K562 (cell line): Measurements from ENCODE around the gene MRPS31. TPM values are rescaled to one million over a fixed set of nuclear protein-coding genes. Genes with fewer than 3 reads are reported as not detected.

ENCODE experiments used
- ATAC-seq: fragments of 200-7000 bp; cut with Tn5 transposase; 3 replicates; pipeline ENCODE4 v1.9.1; 2020; ENCODE audit warnings: moderate library complexity
- BruUV-seq: library from RNA; stranded (reverse); fragments of 400-500 nt; replicated peaks from 2 replicates; lab custom pipeline; 2021; lab: Mats Ljungman, UMichigan
- CTCF ChIA-PET: fragments of 300-600 bp; formaldehyde crosslinking; extraction: SDS; loops from one replicate; lab custom pipeline; 2021; ENCODE audit warnings: low intra/inter-chr PET ratio; lab: Yijun Ruan, JAX
- POLR2A ChIA-PET: fragments of 300-600, 350-650 bp; sonication (Branson Sonifier 250); formaldehyde crosslinking; extraction: SDS; loops from one replicate; lab custom pipeline; 2021; ENCODE audit warnings: antibody characterized with exemption, inconsistent platforms; lab: Yijun Ruan, JAX
- DNase-seq, 4 experiments: peaks; one replicate each; pipeline versions ENCODE4 v3.0.0 to v3.0.0-alpha.2; 2011 to 2018; ENCODE audit warnings: low spot score in 3 of 4, mixed read lengths in 3 of 4; ENCODE audit errors: extremely low read depth in 1 of 4
- FAIRE-seq: peaks from 2 replicates; lab custom pipeline; 2011; peaks lifted over from hg19 to GRCh38; lab: Jason Lieb, UNC
- H2AFZ ChIP-seq: 2 replicates; pipeline ENCODE4 v1.6.0; 2011; ENCODE audit warnings: low read depth, low read length, control low read depth, inconsistent platforms
- H3K27ac ChIP-seq: fragments of 200-600 bp; 3 replicates; pipeline ENCODE4 v1.8.0; 2011; ENCODE audit warnings: low read depth, mild to moderate bottlenecking, control low read depth, inconsistent platforms, low read length, moderate library complexity, mixed read lengths; ENCODE audit errors: extremely low read depth
- H3K27me3 ChIP-seq, 2 experiments: fragments of 300-600 bp in 1 of 2; 2 replicates in 1 of 2; 3 replicates in 1 of 2; pipeline versions ENCODE4 v1.6.0 to v1.8.0; 2011; ENCODE audit warnings: inconsistent platforms in 2 of 2, low read length in 2 of 2, mild to moderate bottlenecking in 1 of 2, mixed read lengths in 1 of 2, moderate library complexity in 1 of 2; ENCODE audit not compliant: control insufficient read depth in 2 of 2, insufficient read depth in 2 of 2
- H3K36me3 ChIP-seq: fragments of 300-600 bp; 3 replicates; pipeline ENCODE4 v1.8.0; 2011; ENCODE audit warnings: mild to moderate bottlenecking, low read length, inconsistent platforms; ENCODE audit not compliant: control insufficient read depth, insufficient read depth
- H3K4me1 ChIP-seq, 2 experiments: fragments of 200-600 bp in 1 of 2; replicated peaks in 1 of 2; 2 replicates in 1 of 2; 3 replicates in 1 of 2; pipeline versions ENCODE4 v1.5.1 to v1.8.0; 2011; ENCODE audit warnings: inconsistent platforms in 2 of 2, low read length in 2 of 2, mild to moderate bottlenecking in 1 of 2, mixed read lengths in 1 of 2, moderate library complexity in 1 of 2; ENCODE audit not compliant: control insufficient read depth in 2 of 2, insufficient read depth in 2 of 2
- H3K4me2 ChIP-seq: 2 replicates; pipeline ENCODE4 v1.6.1; 2011; ENCODE audit warnings: low read length, control low read depth, inconsistent platforms, mixed read lengths; ENCODE audit not compliant: insufficient read depth
- H3K4me3 ChIP-seq: fragments of 200-600 bp; sonication (generic), shearing (Covaris generic); 2 replicates; pipeline ENCODE4 v1.5.1; 2016; ENCODE audit warnings: control low read depth, inconsistent platforms
- H3K79me2 ChIP-seq: fragments of 200-600 bp; 3 replicates; pipeline ENCODE4 v1.8.0; 2011; ENCODE audit warnings: low read length, inconsistent platforms; ENCODE audit not compliant: control insufficient read depth, insufficient read depth
- H3K9ac ChIP-seq, 2 experiments: 2 replicates each; pipeline versions ENCODE4 v1.6.0 to v1.6.1; 2011; ENCODE audit warnings: low read depth in 2 of 2, low read length in 2 of 2, control low read depth in 1 of 2, inconsistent platforms in 1 of 2, mild to moderate bottlenecking in 1 of 2, mixed read lengths in 1 of 2; ENCODE audit not compliant: insufficient read depth in 1 of 2
- H3K9me1 ChIP-seq: one replicate; pipeline ENCODE4 v1.6.0; 2011; ENCODE audit warnings: inconsistent platforms, mild to moderate bottlenecking, low read length, moderate library complexity; ENCODE audit not compliant: control insufficient read depth, insufficient read depth
- H3K9me3 ChIP-seq: replicated peaks from 2 replicates; pipeline ENCODE4 v1.5.1; 2011; ENCODE audit warnings: low read depth, low read length, inconsistent platforms; ENCODE audit not compliant: control insufficient read depth, insufficient read depth
- H4K20me1 ChIP-seq: replicated peaks from 2 replicates; pipeline ENCODE4 v1.6.1; 2011; ENCODE audit warnings: low read length, inconsistent platforms, mixed read lengths; ENCODE audit not compliant: control insufficient read depth, insufficient read depth
- CBFA2T2 ChIP-seq: fragments of 450-650 bp; conservative IDR thresholded peaks from 2 replicates; pipeline ENCODE4 v1.6.1; 2017; ENCODE audit warnings: mild to moderate bottlenecking
- FOSL1 ChIP-seq: fragments of 200-800 bp; sonication (Bioruptor generic); conservative IDR thresholded peaks from 2 replicates; pipeline ENCODE4 v1.6.1; 2016; ENCODE audit warnings: missing genetic modification characterization, missing compliant biosample characterization
- JUN ChIP-seq, 2 experiments: sonication (generic) in 1 of 2; formaldehyde crosslinking in 1 of 2; IDR thresholded peaks; 2 replicates each; pipeline versions ENCODE4 v1.6.1 to v1.8.0; 2012 to 2022; ENCODE audit warnings: borderline replicate concordance in 2 of 2, mild to moderate bottlenecking in 2 of 2, improper control_type of control experiment in 1 of 2, low read depth in 1 of 2, low read length in 1 of 2, missing genetic modification reagents in 1 of 2
- NEUROD1 ChIP-seq: fragments of 150-350 bp; IDR thresholded peaks from 2 replicates; pipeline ENCODE4 v1.6.1; 2014; ENCODE audit warnings: borderline replicate concordance, low read length, low read depth; ENCODE audit not compliant: partially characterized antibody
- NR2C2 ChIP-seq, 2 experiments: fragments of 200-800 bp in 1 of 2; sonication (Bioruptor generic) in 1 of 2; sonication (generic) in 1 of 2; formaldehyde crosslinking in 1 of 2; IDR thresholded peaks; 2 replicates each; pipeline versions ENCODE4 v1.6.1 to v1.8.0; 2016 to 2022; ENCODE audit warnings: mild to moderate bottlenecking in 1 of 2, missing compliant biosample characterization in 1 of 2, missing genetic modification characterization in 1 of 2, missing genetic modification reagents in 1 of 2
- POLR3G ChIP-seq: IDR thresholded peaks from 2 replicates; pipeline ENCODE4 v1.6.1; 2011; ENCODE audit not compliant: insufficient read length, insufficient replicate concordance; ENCODE audit errors: extremely low read depth
- ZBTB34 ChIP-seq: fragments of 250-450 bp; sonication (Bioruptor Pico); IDR thresholded peaks from 2 replicates; pipeline ENCODE4 v1.8.0; 2021; ENCODE audit warnings: mild to moderate bottlenecking, moderate library complexity
- ZNF212 ChIP-seq: fragments of 450-650 bp; formaldehyde crosslinking; IDR thresholded peaks from 2 replicates; pipeline ENCODE4 v1.4.0; 2020; ENCODE audit warnings: mild to moderate bottlenecking
- ZNF274 ChIP-seq: IDR thresholded peaks from 2 replicates; pipeline ENCODE4 v1.6.1; 2011; ENCODE audit warnings: low read depth, mild to moderate bottlenecking, low read length, moderate library complexity, borderline replicate concordance
- ZNF311 ChIP-seq: fragments of 250-450 bp; sonication (Bioruptor Pico); IDR thresholded peaks from 2 replicates; pipeline ENCODE4 v1.4.0; 2020; ENCODE audit warnings: mild to moderate bottlenecking, moderate library complexity
- ZNF717 ChIP-seq: fragments of 250-450 bp; sonication (Bioruptor Pico); IDR thresholded peaks from 2 replicates; pipeline ENCODE4 v1.5.0; 2021
- WGBS: fragments of 100-300 bp; shearing (Covaris generic); methylation state at CpG from one replicate; pipeline ENCODE4 v1.1.6; 2016; ENCODE audit warnings: low coverage, mixed read lengths; ENCODE audit not compliant: insufficient coverage; ENCODE audit errors: missing lambda C conversion rate; 5-methylcytosine and 5-hydroxymethylcytosine counted together
- in situ Hi-C: fragments of 300-500 bp; cut with MboI; formaldehyde crosslinking; loops from 4 replicates; pipeline ENCODE4 v1.15.0; 2018; ENCODE audit warnings: inconsistent platforms, mixed read lengths
- intact Hi-C: fragments of 100-400 bp; cut with micrococcal nuclease; formaldehyde crosslinking; loops from 2 replicates; pipeline ENCODE4 v1.14.2; 2022
- polyA plus RNA-seq, 8 experiments: library from polyadenylated mRNA; depleted of rRNA in 4 of 8; stranded (reverse) in 5 of 8; unstranded in 3 of 8; fragments of >200 nt; fragmentation: Nextera tagmentation in 2 of 8; fragmentation: Illumina TruSeq in 1 of 8; extraction: Ambion mirVana in 2 of 8; extraction: Trizol in 1 of 8; gene quantifications; 2 replicates each; pipeline versions ENCODE4 v1.2.1 to v1.2.3, GENCODE V29; 2011 to 2014; ENCODE audit warnings: inconsistent platforms in 1 of 8, missing spikeins in 1 of 8
- total RNA-seq, 7 experiments: library from RNA; depleted of rRNA in 6 of 7; stranded (reverse); fragments of >200 nt in 6 of 7; fragmentation: Illumina TruSeq in 2 of 7; extraction: Trizol in 2 of 7; gene quantifications; 2 replicates each; pipeline versions ENCODE4 v1.2.1 to v1.2.3, GENCODE V29; 2011 to 2021; ENCODE audit warnings: low replicate concordance in 1 of 7

The MRPS31 gene
- total and polyA plus RNA-seq, 9 of the 15 experiments (the other 6 are each of a cell fraction or from before 2014, with no cell fraction given) = 20.3 to 57.8 (median 37.1) TPM

GRCh38 chr13:40812102-40812501 lies 41.1 kb upstream of the MRPS31 start:
- DNase-seq (no peak), FAIRE-seq (no peak), ATAC-seq (no peak)
- POLR2A ChIA-PET = interaction anchor here (1.0 kb wide), 1 partner anchor 14 kb away, joined by 3 read pairs; no protein-coding TSS in a partner anchor
- Histone ChIP-seq H3K4me3 (no peak overlapping the region), H3K79me2 (no peaks in the 10 kb centered on the region), H3K9me1 (no peaks in the 10 kb centered on the region), H3K9me3 (0 out of 2 replicates have a peak, but pooled peaks cover 2% of the 10 kb centered on the region), H3K27ac (no peak overlapping the region), H2AFZ (no peak overlapping the region), H3K27me3 (no peaks in the 10 kb centered on the region), H3K36me3 (peaks cover 17% of the 10 kb centered on the region; the same call in 2 of the 3 replicates), H3K4me2 (no peak overlapping the region), H3K9ac (no peak overlapping the region), H3K4me1 (no peaks in the 10 kb centered on the region), H4K20me1 (no peaks in the 10 kb centered on the region)
- CTCF ChIA-PET = no interaction called here
- intact Hi-C loops (no loop called here), in situ Hi-C loops (no loop called here)
- TF ChIP-seq ZNF212 (CRISPR knock-in tag) (no peak), ZNF274 (no peak), NEUROD1 (no peak), CBFA2T2 (no peak)
- BruUV-seq = no TSS peak
- WGBS = 84% methylated on average over 4 of the region's 4 CpGs

GRCh38 chr13:40809471-40809870 lies 38.5 kb upstream of the MRPS31 start:
- ChIA-PET POLR2A (no interaction called here), CTCF (no interaction called here)
- Histone ChIP-seq H3K4me2 (no peak overlapping the region), H2AFZ (no peak overlapping the region), H3K4me1 (no peaks in the 10 kb centered on the region), H3K27me3 (no peaks in the 10 kb centered on the region), H3K4me3 (no peak overlapping the region), H3K27ac (no peak overlapping the region), H4K20me1 (no peaks in the 10 kb centered on the region), H3K79me2 (no peaks in the 10 kb centered on the region), H3K9ac (no peak overlapping the region), H3K36me3 (peaks cover 34% of the 10 kb centered on the region; the same call in 2 of the 3 replicates), H3K9me3 (no peaks in the 10 kb centered on the region), H3K9me1 (no peaks in the 10 kb centered on the region)
- 80% methylated on average over 5 of the region's 5 CpGs for WGBS
- DNase-seq = no peak
- intact Hi-C loops = no loop called here
- no peak for ATAC-seq
- in situ Hi-C loops = no loop called here
- FAIRE-seq = no peak
- no TSS peak for BruUV-seq
- TF ChIP-seq ZBTB34 (CRISPR knock-in tag) (no peak), NR2C2 (CRISPR knock-in tag; IDR thresholded peaks at IDR 0.05) (no peak), NR2C2 (tag; IDR thresholded peaks at IDR 0.05) (no peak), ZNF717 (no peak), JUN (IDR thresholded peaks at IDR 0.05; ENCODE audit: borderline replicate concordance, low read depth, low read length) (no peak), JUN (CRISPR knock-in tag; IDR thresholded peaks at IDR 0.05; ENCODE audit: borderline replicate concordance) (no peak), ZNF311 (CRISPR knock-in tag) (no peak), FOSL1 (tag) (no peak), POLR3G (no peak)
